ENCODE measurements around the gene BNIP1.

Gene BNIP1

GRCh38 chr5:173211284-173211683, 67.0 kb downstream of the BNIP1 start:
- no peak for DNase-seq (ENCODE audit: low read depth in 2 of 2)

GRCh38 chr5:173213236-173213933, 69.1 kb downstream of the BNIP1 start:
- DNase-seq (ENCODE audit: low read depth in 2 of 2), result no peak
